T-cell (primary cell): Measurements from ENCODE around the gene PTPRD. TPM values are rescaled to one million over a fixed set of nuclear protein-coding genes. Genes with fewer than 3 reads are reported as not detected.

Experiments used
- ATAC-seq, 4 experiments: fragments of 200-7000 bp in 3 of 4; fragments of 150-1000 bp in 1 of 4; cut with Tn5 transposase; replicated peaks in 1 of 4; 1 replicate in 3 of 4; 2 replicates in 1 of 4; pipeline ENCODE4 v1.10.0; 2021; ENCODE audit warnings: moderate library complexity in 3 of 4, mild to moderate bottlenecking in 2 of 4, moderate number of reproducible peaks in 1 of 4
- CTCF ChIA-PET, 2 donors: fragments of 300-600 bp; sonication (Branson Sonifier 250); formaldehyde crosslinking; loops; one replicate each; lab custom pipeline; 2022; ENCODE audit warnings: antibody characterized with exemption in 2 of 2; lab: Charles Lee
- POLR2A ChIA-PET, 2 donors: fragments of 300-600 bp; sonication (Branson Sonifier 250); formaldehyde crosslinking; loops; one replicate each; lab custom pipeline; 2022; ENCODE audit warnings: antibody characterized with exemption in 2 of 2; lab: Charles Lee
- DNase-seq, 35 experiments: peaks; one replicate each; pipeline versions ENCODE4 v3.0.0 to v3.0.0-alpha.2; 2013 to 2023
- H3K27ac ChIP-seq: one replicate; pipeline ENCODE4 v1.5.1; 2013; ENCODE audit warnings: low read length
- H3K27me3 ChIP-seq, 2 experiments: replicated peaks in 1 of 2; 1 replicate in 1 of 2; 2 replicates in 1 of 2; pipeline versions ENCODE4 v1.6.1 to v1.7.0; 2013; ENCODE audit warnings: low read length in 1 of 2, mixed read lengths in 1 of 2; ENCODE audit not compliant: control insufficient read depth in 2 of 2, insufficient read depth in 2 of 2; ENCODE audit errors: extremely low read depth in 1 of 2
- H3K36me3 ChIP-seq, 2 donors: 1 replicate in 1 of 2; 2 replicates in 1 of 2; pipeline versions ENCODE4 v1.6.1 to v1.7.0; 2013; ENCODE audit warnings: low read length in 1 of 2; ENCODE audit not compliant: control insufficient read depth in 2 of 2, insufficient read depth in 1 of 2; ENCODE audit errors: extremely low read depth in 1 of 2
- H3K4me1 ChIP-seq, 2 experiments: 1 replicate in 1 of 2; 2 replicates in 1 of 2; pipeline versions ENCODE4 v1.6.1 to v1.7.0; 2013; ENCODE audit warnings: low read length in 2 of 2, mixed read lengths in 1 of 2; ENCODE audit not compliant: insufficient read depth in 2 of 2, control insufficient read depth in 1 of 2; ENCODE audit errors: extremely low read depth in 1 of 2
- H3K4me3 ChIP-seq, 2 donors: 1 replicate in 1 of 2; 2 replicates in 1 of 2; pipeline versions ENCODE4 v1.5.1 to v1.7.0; 2013; ENCODE audit warnings: mild to moderate bottlenecking in 2 of 2, low read length in 1 of 2, moderate library complexity in 1 of 2; ENCODE audit not compliant: control insufficient read depth in 1 of 2; ENCODE audit errors: extremely low read depth in 1 of 2
- H3K9me3 ChIP-seq: 2 replicates; pipeline ENCODE4 v1.7.0; 2013
- H3K27ac Mint-ChIP-seq, 2 donors: one replicate each; pipeline ENCODE4 v1.8.0; 2020 to 2021; ENCODE audit warnings: mild to moderate bottlenecking in 2 of 2, mixed read lengths in 2 of 2
- H3K27me3 Mint-ChIP-seq, 2 donors: one replicate each; pipeline ENCODE4 v1.8.0; 2021 to 2022; ENCODE audit warnings: mixed read lengths in 2 of 2
- H3K36me3 Mint-ChIP-seq: one replicate; pipeline ENCODE4 v1.8.0; 2021; ENCODE audit warnings: mixed read lengths
- H3K4me1 Mint-ChIP-seq, 3 donors: one replicate each; pipeline ENCODE4 v1.8.0; 2020 to 2022; ENCODE audit warnings: mixed read lengths in 3 of 3, mild to moderate bottlenecking in 1 of 3
- H3K4me3 Mint-ChIP-seq, 3 donors: one replicate each; pipeline ENCODE4 v1.8.0; 2020 to 2022; ENCODE audit warnings: mild to moderate bottlenecking in 3 of 3, mixed read lengths in 3 of 3, moderate library complexity in 3 of 3
- H3K9me3 Mint-ChIP-seq, 3 donors: one replicate each; pipeline ENCODE4 v1.8.0; 2020 to 2022; ENCODE audit warnings: mixed read lengths in 3 of 3
- WGBS: methylation state at CpG from one replicate; pipeline ENCODE4 v1.1.5; 2013; ENCODE audit warnings: missing lambda C conversion rate; ENCODE audit not compliant: insufficient coverage; 5-methylcytosine and 5-hydroxymethylcytosine counted together
- total RNA-seq, 35 experiments: library from RNA in 6 of 35; stranded (reverse) in 6 of 35; fragments of 120-200 nt in 1 of 35; gene quantifications; one replicate each; pipeline versions ENCODE4 v1.2.1 to v1.2.4 and lab custom pipeline; 2013 to 2026

The PTPRD gene
- total RNA-seq, 5 donors from 2014 or later (not counting 1 experiment from before 2014, with no cell fraction given): 0.13 to 0.61 (median 0.38) TPM; not detected in 2

DNA sequence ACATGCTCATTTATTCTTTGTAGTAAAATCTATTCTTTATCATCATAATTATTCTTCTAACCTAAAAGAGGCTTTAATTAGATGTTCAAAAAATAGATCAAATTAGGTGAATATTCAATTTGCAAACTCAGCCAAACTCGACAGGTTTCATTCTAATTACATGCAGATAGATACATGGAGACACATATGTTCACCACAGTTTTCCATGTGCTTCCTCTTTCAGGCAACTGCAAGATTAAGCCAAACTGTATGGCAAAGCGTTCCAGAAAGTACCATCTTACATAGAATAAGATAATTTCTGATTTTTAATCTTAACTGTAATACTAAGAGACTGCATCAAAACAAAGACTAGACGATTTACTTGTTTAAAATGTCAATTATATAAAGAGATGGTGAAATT, 1944.6 kb downstream of the PTPRD start:
- Mint-ChIP-seq H3K9me3 (no peaks in the 10 kb centered on the region), H3K27me3 (peaks cover 0 to 12% of the 10 kb centered on the region in 2 donors), H3K4me1 (no peaks in the 10 kb centered on the region), H3K4me3 (no peak overlapping the region), H3K27ac (no peak overlapping the region), H3K36me3 (no peaks in the 10 kb centered on the region)
- Histone ChIP-seq H3K4me1 (no peaks in the 10 kb centered on the region), H3K27me3 (no peaks in the 10 kb centered on the region), H3K4me3 (no peak overlapping the region), H3K36me3 (no peaks in the 10 kb centered on the region), H3K9me3 (no peaks in the 10 kb centered on the region), H3K27ac (no peak overlapping the region)
- ATAC-seq: no peak
- DNase-seq: no peak
- WGBS: no CpG with 5 or more reads among the region's 3 CpGs
- ChIA-PET POLR2A (no interaction called here), CTCF (no interaction called here)

DNA sequence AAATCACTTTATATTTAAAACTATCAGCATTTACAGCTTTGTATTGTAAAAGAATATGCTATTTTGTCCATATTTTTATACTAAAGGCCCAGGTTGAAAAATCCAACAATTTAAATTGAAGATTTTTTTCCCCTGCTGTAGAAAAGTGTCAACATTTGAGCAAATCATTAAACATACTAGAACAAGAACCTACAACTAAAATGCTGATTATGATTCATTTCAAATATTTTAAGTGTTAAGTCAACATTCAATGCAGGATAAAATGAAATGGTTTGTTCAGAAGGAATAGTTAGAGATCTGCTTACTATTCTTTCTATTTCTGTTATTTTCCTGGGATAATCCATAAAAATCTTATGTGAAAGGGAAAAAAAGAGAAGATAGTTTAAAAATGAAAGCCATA, 1946.7 kb downstream of the PTPRD start:
- Histone ChIP-seq H3K27me3 (no peaks in the 10 kb centered on the region), H3K27ac (no peak overlapping the region), H3K36me3 (no peaks in the 10 kb centered on the region), H3K9me3 (no peaks in the 10 kb centered on the region), H3K4me3 (no peak overlapping the region), H3K4me1 (no peaks in the 10 kb centered on the region)
- ChIA-PET POLR2A (no interaction called here), CTCF (no interaction called here)
- Mint-ChIP-seq H3K4me3 (no peak overlapping the region), H3K9me3 (no peaks in the 10 kb centered on the region), H3K27me3 (peaks cover 0 to 8% of the 10 kb centered on the region in 2 donors), H3K36me3 (no peaks in the 10 kb centered on the region), H3K27ac (no peak overlapping the region), H3K4me1 (no peaks in the 10 kb centered on the region)
- DNase-seq (no peak), ATAC-seq (no peak)

DNA sequence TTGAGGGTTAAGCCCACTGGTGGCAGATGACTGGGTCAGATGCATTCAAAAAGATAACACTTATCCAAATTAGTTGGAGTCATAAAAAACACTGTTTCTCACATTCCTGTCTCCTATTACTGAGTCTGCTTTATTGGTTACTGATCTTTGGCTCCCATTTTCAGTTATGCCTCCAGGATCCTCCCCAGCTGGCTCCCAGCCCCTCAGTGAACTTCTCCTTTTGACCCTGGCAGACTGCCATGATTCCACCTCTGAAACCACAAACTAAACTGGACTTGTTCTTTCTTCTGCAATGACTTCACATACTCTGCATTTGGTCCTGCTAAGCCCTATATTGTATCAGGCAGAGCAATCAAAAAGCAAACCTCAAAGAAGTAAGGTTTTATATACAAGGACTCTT, 1952.4 kb downstream of the PTPRD start:
- H3K9me3 ChIP-seq: no peaks in the 10 kb centered on the region
- H3K36me3 Mint-ChIP-seq: no peaks in the 10 kb centered on the region
- H3K4me1 ChIP-seq: no peaks in the 10 kb centered on the region
- no peaks in the 10 kb centered on the region for H3K27me3 ChIP-seq
- no peak overlapping the region for H3K27ac Mint-ChIP-seq
- CTCF ChIA-PET: no interaction called here
- H3K4me1 Mint-ChIP-seq: no peaks in the 10 kb centered on the region
- H3K9me3 Mint-ChIP-seq: no peaks in the 10 kb centered on the region
- DNase-seq (peak in 1 of 35 experiments; percentile 11), ATAC-seq (no peak)
- H3K4me3 Mint-ChIP-seq: no peak overlapping the region
- H3K27me3 Mint-ChIP-seq: peaks cover 0 to 4% of the 10 kb centered on the region in 2 donors
- no peak overlapping the region for H3K4me3 ChIP-seq
- no peak overlapping the region for H3K27ac ChIP-seq
- POLR2A ChIA-PET: no interaction called here
- no peaks in the 10 kb centered on the region for H3K36me3 ChIP-seq

DNA sequence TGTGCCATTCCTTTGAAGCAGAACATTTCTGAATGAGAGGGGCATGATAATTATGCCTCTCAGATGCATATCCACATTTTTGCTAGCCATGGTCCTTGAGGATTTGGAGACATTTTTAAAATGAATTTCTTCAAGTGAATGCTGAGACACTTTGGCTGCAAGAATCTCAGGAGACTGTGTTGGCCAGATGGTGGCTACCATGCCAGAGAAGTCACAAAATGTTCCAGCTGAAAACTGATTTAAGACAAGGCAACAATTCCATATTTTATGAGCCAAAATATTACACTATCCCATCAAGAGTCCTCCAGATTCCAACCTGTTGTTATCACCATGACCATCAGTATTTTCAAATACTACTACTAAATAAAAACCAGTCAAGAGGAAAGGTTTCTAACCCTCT, 1953.7 kb downstream of the PTPRD start:
- no peak overlapping the region for H3K4me3 Mint-ChIP-seq
- H3K36me3 Mint-ChIP-seq: no peaks in the 10 kb centered on the region
- no peak overlapping the region for H3K27ac Mint-ChIP-seq
- H3K36me3 ChIP-seq: no peaks in the 10 kb centered on the region
- no peaks in the 10 kb centered on the region for H3K27me3 ChIP-seq
- H3K9me3 ChIP-seq: no peaks in the 10 kb centered on the region
- CTCF ChIA-PET: no interaction called here
- no peaks in the 10 kb centered on the region for H3K9me3 Mint-ChIP-seq
- DNase-seq (no peak), ATAC-seq (no peak)
- POLR2A ChIA-PET: no interaction called here
- no peaks in the 10 kb centered on the region for H3K4me1 Mint-ChIP-seq
- H3K27ac ChIP-seq: no peak overlapping the region
- no peaks in the 10 kb centered on the region for H3K4me1 ChIP-seq
- no peak overlapping the region for H3K4me3 ChIP-seq
- peaks cover 0 to 3% of the 10 kb centered on the region in 2 donors for H3K27me3 Mint-ChIP-seq

DNA sequence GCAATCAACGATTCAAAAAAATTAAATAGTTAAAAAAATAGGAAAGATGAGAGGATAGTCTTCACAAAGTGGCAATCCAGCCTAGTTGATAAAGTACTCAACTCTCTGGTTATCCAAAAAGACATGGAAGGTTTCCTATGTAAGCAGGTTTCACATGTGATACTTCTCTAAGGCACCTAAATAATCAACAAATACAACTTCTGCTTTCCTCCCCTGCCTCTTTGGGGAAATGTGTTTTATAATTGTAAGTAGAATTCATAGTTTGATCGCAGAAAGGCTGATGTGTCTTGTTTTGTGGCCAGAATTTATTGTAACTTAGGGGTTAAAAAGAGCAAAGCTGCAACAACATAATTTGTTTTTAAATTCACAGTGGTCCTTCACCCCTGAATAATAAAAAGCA, 1957.7 kb downstream of the PTPRD start:
- no peak overlapping the region for H3K27ac Mint-ChIP-seq
- Histone ChIP-seq H3K36me3 (no peaks in the 10 kb centered on the region), H3K9me3 (no peaks in the 10 kb centered on the region), H3K4me1 (no peaks in the 10 kb centered on the region), H3K27me3 (no peaks in the 10 kb centered on the region), H3K27ac (no peak overlapping the region), H3K4me3 (no peak overlapping the region)
- no CpG with 5 or more reads among the region's 2 CpGs for WGBS
- no peaks in the 10 kb centered on the region for H3K36me3 Mint-ChIP-seq
- no peak overlapping the region for H3K4me3 Mint-ChIP-seq
- no peaks in the 10 kb centered on the region for H3K9me3 Mint-ChIP-seq
- no peak for ATAC-seq
- no peaks in the 10 kb centered on the region for H3K27me3 Mint-ChIP-seq
- ChIA-PET POLR2A (no interaction called here), CTCF (no interaction called here)
- H3K4me1 Mint-ChIP-seq: no peaks in the 10 kb centered on the region
- DNase-seq: no peak

DNA sequence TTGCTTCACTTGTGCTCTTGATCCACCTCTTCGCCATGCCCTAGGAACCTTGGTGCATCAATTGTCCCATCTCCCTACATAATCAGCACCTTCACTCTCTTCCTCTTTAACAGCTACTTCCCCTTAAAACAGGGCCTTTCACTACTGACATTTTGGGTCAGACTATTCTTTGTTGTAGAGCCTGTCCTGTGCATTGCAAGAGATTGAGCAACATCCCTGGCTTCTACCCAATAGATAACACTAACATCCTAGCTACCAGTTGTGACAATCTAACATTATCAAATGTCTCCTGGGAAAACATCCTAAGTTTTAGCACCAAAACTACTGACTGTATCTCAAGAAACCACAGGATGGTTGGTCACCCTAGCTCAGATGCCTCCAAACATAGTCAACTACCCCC, 1958.9 kb downstream of the PTPRD start:
- POLR2A ChIA-PET: no interaction called here

DNA sequence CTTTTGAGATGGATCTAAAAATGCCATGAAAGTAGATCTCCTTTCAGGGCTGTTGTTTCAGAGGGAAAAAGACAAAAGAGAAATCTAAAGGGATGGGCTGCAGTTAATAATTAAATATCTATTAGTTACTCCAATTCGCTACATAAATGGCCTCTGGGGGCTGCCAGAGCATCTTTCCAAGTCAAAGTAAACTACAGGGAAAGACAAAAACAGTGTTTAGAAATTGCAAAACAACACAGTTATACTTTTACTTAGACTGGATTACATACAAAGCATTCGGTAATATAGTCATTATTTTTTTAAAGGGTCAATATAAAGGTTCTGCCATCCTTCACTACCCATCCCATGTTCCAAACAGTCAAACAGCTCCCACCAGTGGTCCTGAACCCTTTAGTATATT, 1959.7 kb downstream of the PTPRD start:
- H3K27me3 Mint-ChIP-seq: no peaks in the 10 kb centered on the region
- CTCF ChIA-PET: interaction anchor here in 1 of 2 donors (0.6 kb wide), 1 partner anchor 1893 kb away, joined by 3 read pairs; no protein-coding TSS in a partner anchor
- ATAC-seq (no peak), DNase-seq (no peak)
- H3K27ac Mint-ChIP-seq: no peak overlapping the region
- no peaks in the 10 kb centered on the region for H3K9me3 Mint-ChIP-seq
- no peaks in the 10 kb centered on the region for H3K27me3 ChIP-seq
- H3K36me3 ChIP-seq: no peaks in the 10 kb centered on the region
- no peaks in the 10 kb centered on the region for H3K36me3 Mint-ChIP-seq
- no peak overlapping the region for H3K4me3 ChIP-seq
- no peaks in the 10 kb centered on the region for H3K9me3 ChIP-seq
- H3K4me1 Mint-ChIP-seq: no peaks in the 10 kb centered on the region
- no peak overlapping the region for H3K4me3 Mint-ChIP-seq
- H3K4me1 ChIP-seq: no peaks in the 10 kb centered on the region
- H3K27ac ChIP-seq: no peak overlapping the region
- WGBS: no CpG with 5 or more reads among the region's 2 CpGs
- POLR2A ChIA-PET: no interaction called here

More for the DNA sequence above, 1958.9 kb downstream of the PTPRD start:
- Mint-ChIP-seq H3K36me3 (no peaks in the 10 kb centered on the region), H3K4me1 (no peaks in the 10 kb centered on the region), H3K4me3 (no peak overlapping the region), H3K9me3 (no peaks in the 10 kb centered on the region), H3K27ac (no peak overlapping the region), H3K27me3 (no peaks in the 10 kb centered on the region)
- no peaks in the 10 kb centered on the region for H3K36me3 ChIP-seq
- no peak overlapping the region for H3K27ac ChIP-seq
- no peaks in the 10 kb centered on the region for H3K27me3 ChIP-seq
- H3K9me3 ChIP-seq: no peaks in the 10 kb centered on the region
- H3K4me1 ChIP-seq: no peaks in the 10 kb centered on the region
- WGBS: 93% methylated on average over 1 of the region's 1 CpG
- CTCF ChIA-PET: interaction anchor here in 1 of 2 donors (0.5 kb wide), 1 partner anchor 16 kb away, joined by 4 read pairs; no protein-coding TSS in a partner anchor
- no peak for DNase-seq
- no peak overlapping the region for H3K4me3 ChIP-seq
- no peak for ATAC-seq
